DND-41 (cell line): ENCODE measurements around the gene RICTOR.

Experiments
- ATAC-seq: fragments of 200-7000 bp; cut with Tn5 transposase; 3 replicates; pipeline ENCODE4 v1.9.1; 2021; ENCODE audit warnings: low read depth; ENCODE audit not compliant: insufficient read depth
- DNase-seq: peaks from one replicate; pipeline ENCODE4 v3.0.0-alpha.2; 2020
- H2AFZ ChIP-seq: 2 replicates; pipeline ENCODE4 v1.6.0; 2012; ENCODE audit warnings: low read depth, low read length
- H3K27ac ChIP-seq: 2 replicates; pipeline ENCODE4 v1.5.1; 2012; ENCODE audit warnings: low read length, inconsistent platforms
- H3K27me3 ChIP-seq: fragments of 200-600 bp; sonication (generic); 2 replicates; pipeline ENCODE4 v1.6.0; 2012; ENCODE audit warnings: low read length, mild to moderate bottlenecking, inconsistent platforms; ENCODE audit not compliant: insufficient read depth, poor library complexity
- H3K36me3 ChIP-seq: 2 replicates; pipeline ENCODE4 v1.5.1; 2012; ENCODE audit warnings: low read length, inconsistent platforms; ENCODE audit not compliant: insufficient read depth
- H3K4me1 ChIP-seq: 2 replicates; pipeline ENCODE4 v1.5.1; 2012; ENCODE audit warnings: mild to moderate bottlenecking, low read length; ENCODE audit not compliant: insufficient read depth
- H3K4me2 ChIP-seq: 2 replicates; pipeline ENCODE4 v1.6.0; 2012; ENCODE audit warnings: mild to moderate bottlenecking, moderate library complexity, low read length, inconsistent platforms; ENCODE audit not compliant: insufficient read depth
- H3K4me3 ChIP-seq, 2 experiments: fragments of 200-600 bp in 1 of 2; shearing (Covaris generic) in 1 of 2; 2 replicates each; pipeline ENCODE4 v1.5.1; 2012 to 2016; ENCODE audit warnings: inconsistent platforms in 2 of 2, low read length in 2 of 2, mild to moderate bottlenecking in 2 of 2, low read depth in 1 of 2, moderate library complexity in 1 of 2
- H3K79me2 ChIP-seq: 2 replicates; pipeline ENCODE4 v1.6.0; 2012; ENCODE audit warnings: low read length, inconsistent platforms; ENCODE audit not compliant: insufficient read depth
- H3K9ac ChIP-seq: 2 replicates; pipeline ENCODE4 v1.6.0; 2012; ENCODE audit warnings: low read depth, mild to moderate bottlenecking, inconsistent platforms, low read length, moderate library complexity
- H3K9me3 ChIP-seq: 2 replicates; pipeline ENCODE4 v1.5.1; 2012; ENCODE audit warnings: low read length, moderate library complexity, mild to moderate bottlenecking, inconsistent platforms; ENCODE audit not compliant: insufficient read depth, severe bottlenecking
- H4K20me1 ChIP-seq: 2 replicates; pipeline ENCODE4 v1.6.0; 2012; ENCODE audit warnings: low read length; ENCODE audit not compliant: insufficient read depth
- CTCF ChIP-seq: IDR thresholded peaks from 2 replicates; pipeline ENCODE4 v1.5.1; 2012; ENCODE audit warnings: borderline replicate concordance, low read length, moderate library complexity, mild to moderate bottlenecking; ENCODE audit not compliant: poor library complexity, severe bottlenecking; ENCODE audit errors: extremely low read depth
- EZH2 ChIP-seq: IDR thresholded peaks from 3 replicates; pipeline ENCODE4 v1.6.1; 2012; ENCODE audit warnings: borderline replicate concordance, low read depth, mild to moderate bottlenecking, moderate library complexity, low read length, inconsistent platforms; ENCODE audit not compliant: severe bottlenecking

The RICTOR gene

DNA sequence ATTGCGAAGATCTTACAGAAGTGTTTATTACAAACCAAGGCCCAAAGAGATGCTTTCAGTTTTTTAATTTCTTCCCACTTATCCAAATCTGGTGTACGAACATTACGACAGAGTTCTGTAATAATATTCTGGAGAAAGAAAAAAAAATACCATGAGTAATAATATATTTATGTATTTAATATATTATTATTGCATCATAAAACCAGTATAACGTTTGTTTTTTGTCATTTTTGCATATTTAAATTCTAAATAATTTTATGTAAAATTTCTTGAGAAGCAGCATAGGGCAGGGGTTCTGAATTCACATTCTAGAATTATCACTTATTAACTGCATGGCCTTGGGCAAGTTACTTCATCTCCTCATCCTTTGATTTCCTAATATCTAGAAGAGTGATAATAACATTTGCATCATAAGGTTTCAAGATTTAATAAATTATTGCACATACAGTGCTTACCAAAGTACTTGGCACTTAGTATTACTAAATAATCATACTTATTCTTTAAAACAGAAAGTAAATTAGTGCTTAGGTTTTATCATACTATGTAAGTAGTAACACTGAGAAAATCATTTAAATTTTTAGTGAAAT lies 120.7 kb downstream of the RICTOR start:
- Histone ChIP-seq H3K79me2 (no peaks in the 10 kb centered on the region), H3K36me3 (peaks cover 94% of the 10 kb centered on the region), H3K4me2 (no peak overlapping the region), H3K9ac (no peak overlapping the region), H3K9me3 (no peaks in the 10 kb centered on the region), H3K27ac (no peak overlapping the region), H2AFZ (no peak overlapping the region), H3K27me3 (no peaks in the 10 kb centered on the region), H3K4me1 (no peaks in the 10 kb centered on the region), H4K20me1 (no peaks in the 10 kb centered on the region), H3K4me3 (no peak overlapping the region)
- DNase-seq (no peak), ATAC-seq (no peak)
- TF ChIP-seq EZH2: no peak
- TF ChIP-seq CTCF: no peak

GRCh38 chr5:38948501-38948900 lies 125.7 kb downstream of the RICTOR start:
- Histone ChIP-seq H4K20me1 (no peaks in the 10 kb centered on the region), H3K4me3 (no peak overlapping the region), H3K9ac (no peak overlapping the region), H3K36me3 (peaks cover 92% of the 10 kb centered on the region), H3K79me2 (no peaks in the 10 kb centered on the region), H3K9me3 (no peaks in the 10 kb centered on the region), H3K27me3 (no peaks in the 10 kb centered on the region), H3K4me1 (no peaks in the 10 kb centered on the region), H3K27ac (no peak overlapping the region), H2AFZ (no peak overlapping the region), H3K4me2 (no peak overlapping the region)
- no peak for ATAC-seq
- TF ChIP-seq CTCF (no peak), EZH2 (no peak)
- DNase-seq: no peak

GRCh38 chr5:38944282-38944681 lies 129.9 kb downstream of the RICTOR start:
- Histone ChIP-seq H3K9ac (no peak overlapping the region), H3K27ac (no peak overlapping the region), H3K27me3 (no peaks in the 10 kb centered on the region), H3K4me2 (no peak overlapping the region), H3K36me3 (peaks cover 73% of the 10 kb centered on the region), H3K4me3 (no peak overlapping the region), H4K20me1 (no peaks in the 10 kb centered on the region), H2AFZ (no peak overlapping the region), H3K4me1 (no peaks in the 10 kb centered on the region), H3K9me3 (no peaks in the 10 kb centered on the region), H3K79me2 (no peaks in the 10 kb centered on the region)
- ATAC-seq: no peak
- DNase-seq: no peak
- TF ChIP-seq CTCF (no peak), EZH2 (no peak)
